ENCODE results near the gene MVB12B. TPM values are rescaled to one million over a fixed set of nuclear protein-coding genes. Genes with fewer than 3 reads are reported as not detected.

Gene MVB12B
- total and polyA plus RNA-seq, 3 donors from 2014 or later, result 13.6 to 30.7 (median 26.2) TPM

GRCh38 chr9:126463426-126463825 is 136.8 kb downstream of the MVB12B start:
- TF ChIP-seq POLR2A (IDR thresholded peaks at IDR 0.05) (no peak), CTCF (IDR thresholded peaks at IDR 0.05) (no peak)
- Histone ChIP-seq H3K27me3 (no peaks in the 10 kb centered on the region), H3K36me3 (ENCODE audit: low read depth, missing control alignments) (no peaks in the 10 kb centered on the region), H3K4me3 (no peak overlapping the region), H3K9me3 (no peaks in the 10 kb centered on the region), H3K27ac (no peak overlapping the region), H3K4me1 (peaks cover 6% of the 10 kb centered on the region)
- WGBS, 2 donors, result 97 to 99% methylated on average over 2 of the region's 2 CpGs
- DNase-seq, result no peak
- intact Hi-C loops (cut with DNase I; ENCODE audit: low total_unique reads), result no loop called here

- intact Hi-C loops (cut with DNase I; ENCODE audit: low total_unique reads), result no loop called here
- no peak for TF ChIP-seq CTCF (IDR thresholded peaks at IDR 0.05)
- TF ChIP-seq POLR2A (IDR thresholded peaks at IDR 0.05), result no peak
- no peak overlapping the region for H3K4me3 ChIP-seq
- 94 to 96% methylated on average over 11 of the region's 11 CpGs for WGBS, 2 donors
- no peak for DNase-seq
- H3K27ac ChIP-seq, result no peak overlapping the region
- H3K4me1 ChIP-seq, result peaks cover 10% of the 10 kb centered on the region
- H3K36me3 ChIP-seq (ENCODE audit: low read depth, missing control alignments), result no peaks in the 10 kb centered on the region
- no peaks in the 10 kb centered on the region for H3K27me3 ChIP-seq
- no peaks in the 10 kb centered on the region for H3K9me3 ChIP-seq
Observed at GRCh38 chr9:126464694-126465441, 138.2 kb downstream of the MVB12B start.

DNA sequence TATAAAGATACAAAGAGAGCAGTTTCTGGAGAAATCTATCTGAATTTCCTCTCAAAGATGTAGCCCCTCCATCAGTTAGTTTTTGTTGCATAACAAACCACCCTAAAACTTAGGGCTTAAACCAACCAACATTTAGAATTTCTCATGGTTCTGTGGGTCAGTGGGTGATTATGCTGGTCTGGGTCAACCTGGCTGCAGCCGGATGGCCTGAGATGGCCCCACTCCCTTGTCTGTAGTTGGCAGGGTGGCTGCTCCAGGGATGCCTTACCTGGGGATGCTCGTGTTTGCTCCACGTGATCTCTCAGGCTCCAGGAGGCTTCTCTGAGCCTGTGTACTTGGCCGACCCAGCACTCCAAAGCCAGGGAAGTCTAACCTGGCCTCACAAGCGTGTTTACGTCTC is 139.3 kb downstream of the MVB12B start:
- Histone ChIP-seq H3K4me3 (no peak overlapping the region), H3K27ac (no peak overlapping the region), H3K4me1 (peaks cover 13% of the 10 kb centered on the region), H3K27me3 (no peaks in the 10 kb centered on the region), H3K9me3 (no peaks in the 10 kb centered on the region), H3K36me3 (ENCODE audit: low read depth, missing control alignments) (no peaks in the 10 kb centered on the region)
- intact Hi-C loops (cut with DNase I; ENCODE audit: low total_unique reads), result no loop called here
- WGBS, 2 donors, result 98% methylated on average over 6 of the region's 6 CpGs
- no peak for TF ChIP-seq POLR2A (IDR thresholded peaks at IDR 0.05)
- TF ChIP-seq CTCF (IDR thresholded peaks at IDR 0.05), result no peak
- no peak for DNase-seq

DNA sequence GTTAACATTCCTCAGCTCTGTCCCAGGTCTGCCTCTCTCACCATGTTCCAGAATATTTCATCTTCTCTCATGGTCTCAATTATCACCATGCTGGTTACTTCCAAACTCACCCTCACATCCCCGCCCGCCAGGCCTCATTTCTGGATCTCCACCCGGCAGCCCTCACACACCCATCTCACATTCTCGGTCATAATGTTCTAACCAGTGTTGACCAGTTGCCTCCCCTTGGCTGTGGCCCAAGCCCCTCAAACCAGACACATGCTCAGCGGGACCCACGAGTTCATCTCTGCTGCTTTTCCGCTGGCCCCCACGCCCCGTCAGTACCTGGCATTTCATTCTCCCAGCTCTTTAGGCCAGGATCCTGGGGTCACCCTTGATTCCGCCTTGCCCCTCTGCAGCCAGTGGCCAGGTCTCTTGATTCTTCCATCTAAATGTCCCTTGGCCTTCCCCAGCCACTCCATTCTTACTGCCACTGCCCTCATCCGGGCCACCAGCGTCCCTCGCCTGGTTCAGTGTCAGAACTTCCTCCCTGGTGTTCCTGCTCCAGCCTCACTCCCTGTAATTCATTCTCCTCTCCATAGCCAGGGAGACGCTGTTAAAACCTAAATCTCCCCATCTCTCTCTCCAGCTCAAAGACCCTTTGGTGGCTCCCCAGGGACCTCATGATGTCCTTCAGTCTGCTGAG is 141.7 kb downstream of the MVB12B start:
- peak; percentile 24 for DNase-seq
- Histone ChIP-seq H3K4me1 (peaks cover 24% of the 10 kb centered on the region), H3K9me3 (no peaks in the 10 kb centered on the region), H3K27ac (peak overlapping the region; percentile 25 to 48), H3K4me3 (no peak overlapping the region), H3K36me3 (ENCODE audit: low read depth, missing control alignments) (no peaks in the 10 kb centered on the region), H3K27me3 (no peaks in the 10 kb centered on the region)
- intact Hi-C loops (cut with DNase I; ENCODE audit: low total_unique reads), result no loop called here
- TF ChIP-seq POLR2A (IDR thresholded peaks at IDR 0.05), result no peak
- TF ChIP-seq CTCF (IDR thresholded peaks at IDR 0.05), result no peak
- 72 to 75% methylated on average over 14 of the region's 14 CpGs for WGBS, 2 donors

Data from testis (tissue), 3 donors.